HG03565 (cell line): Measurements from ENCODE around the gene C4orf46.

ENCODE experiments used
- ATAC-seq: cut with Tn5 transposase; IDR thresholded peaks from one replicate; pipeline ENCODE4 v1.9.1; 2021; ENCODE audit warnings: mild to moderate bottlenecking, moderate library complexity; ENCODE audit not compliant: unreplicated experiment

Gene C4orf46

GRCh38 chr4:158656439-158656838, 15.2 kb downstream of the C4orf46 start:
- ATAC-seq: no peak

- ATAC-seq: peak; percentile 48
Measured at GRCh38 chr4:158652920-158653319, 18.8 kb downstream of the C4orf46 start.

- no peak for ATAC-seq
Measured at GRCh38 chr4:158649111-158649680, 22.5 kb downstream of the C4orf46 start.

GRCh38 chr4:158644760-158645159, 26.9 kb downstream of the C4orf46 start:
- ATAC-seq: no peak

- ATAC-seq: no peak
Measured at GRCh38 chr4:158644356-158644755, 27.3 kb downstream of the C4orf46 start.

- no peak for ATAC-seq
Measured at GRCh38 chr4:158636619-158637018, 35.1 kb downstream of the C4orf46 start.

GRCh38 chr4:158630893-158631292, 40.8 kb downstream of the C4orf46 start:
- no peak for ATAC-seq

- no peak for ATAC-seq
Measured at GRCh38 chr4:158625544-158625943, 46.1 kb downstream of the C4orf46 start.

- peak; percentile 97 for ATAC-seq
Measured at GRCh38 chr4:158624889-158625478, 46.7 kb downstream of the C4orf46 start.

- ATAC-seq: no peak
Measured at GRCh38 chr4:158622251-158622650, 49.4 kb downstream of the C4orf46 start.

- no peak for ATAC-seq
Measured at GRCh38 chr4:158621729-158622128, 50.0 kb downstream of the C4orf46 start.

- no peak for ATAC-seq
Measured at GRCh38 chr4:158617956-158618355, 53.7 kb downstream of the C4orf46 start.
